NCI-H1048 (cell line): ENCODE results near the gene DUSP9.
"Not testable (repeated sequence)": the region's sequence is repeated elsewhere in the genome, so short reads cannot be mapped to it uniquely, and the experiment has no call there.

ENCODE experiments used
- DNase-seq: peaks from one replicate; lab custom pipeline; 2025; lab: John Stamatoyannopoulos, UW

Gene DUSP9

GRCh38 chrX:153692611-153693156 lies 45.7 kb downstream of the DUSP9 start:
- DNase-seq, result no peak

- DNase-seq, result no peak
Observed at GRCh38 chrX:153693216-153694086, 46.4 kb downstream of the DUSP9 start.

GRCh38 chrX:153694256-153694655 lies 47.3 kb downstream of the DUSP9 start:
- DNase-seq, result not testable (repeated sequence)

GRCh38 chrX:153694687-153695270 lies 47.8 kb downstream of the DUSP9 start:
- DNase-seq, result no peak

- DNase-seq, result no peak
Observed at GRCh38 chrX:153696100-153696499, 49.1 kb downstream of the DUSP9 start.

DNA sequence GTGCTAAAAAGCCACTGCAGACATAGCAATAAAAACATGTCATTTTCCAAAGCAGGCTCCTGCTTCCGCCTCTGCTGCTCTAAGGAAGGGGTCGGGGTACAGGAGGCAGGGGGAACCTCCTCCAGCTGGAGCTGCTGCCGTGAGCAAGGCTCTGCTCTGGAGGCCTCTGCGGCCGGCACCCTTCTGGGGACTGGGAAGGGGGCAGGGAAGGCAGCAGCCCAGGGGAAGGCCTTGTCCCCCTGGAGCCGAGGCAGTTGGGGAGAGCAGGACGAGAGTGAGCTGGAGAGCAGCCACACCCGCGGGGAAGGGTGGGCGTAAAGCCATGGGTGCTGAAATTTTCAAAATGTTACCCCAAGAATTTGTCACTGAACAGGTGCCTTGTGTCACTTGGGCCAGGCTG lies 49.5 kb downstream of the DUSP9 start:
- not testable (repeated sequence) for DNase-seq

DNA sequence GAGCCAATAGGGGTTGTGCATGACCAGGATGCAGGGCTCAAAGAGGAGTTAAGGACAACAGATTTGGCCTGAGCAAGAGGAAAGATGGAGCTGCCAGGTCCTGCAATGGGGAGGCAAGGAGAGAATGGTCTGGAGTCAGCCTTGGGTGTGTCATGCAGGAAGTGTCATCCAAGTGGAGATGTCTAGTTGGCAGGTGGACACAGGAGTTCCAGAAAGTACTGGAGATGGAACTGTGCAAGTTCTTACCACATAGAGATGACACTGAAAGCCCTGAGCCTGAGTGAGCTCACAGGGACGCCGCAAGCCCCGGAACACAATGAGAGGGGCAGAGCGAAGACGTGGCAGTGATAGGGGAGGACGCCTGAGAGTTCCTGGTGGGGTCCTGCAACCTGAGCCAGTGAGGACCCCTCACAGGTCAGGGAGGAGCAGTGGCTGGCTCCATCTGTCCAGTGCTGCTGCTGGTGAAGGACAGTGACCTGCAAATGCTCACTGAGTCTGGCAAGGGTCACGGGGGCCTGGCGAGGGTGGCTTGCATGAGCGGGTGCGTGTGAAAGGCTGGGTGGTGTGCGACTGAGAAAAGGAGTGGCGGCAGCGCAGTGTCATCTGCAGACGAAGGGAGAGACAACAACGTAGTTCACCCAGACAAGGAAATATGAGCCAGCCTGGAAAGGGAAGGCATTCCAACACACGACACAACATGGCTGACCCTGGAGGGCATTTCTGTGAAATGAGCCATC lies 50.2 kb downstream of the DUSP9 start:
- DNase-seq, result not testable (repeated sequence)

DNA sequence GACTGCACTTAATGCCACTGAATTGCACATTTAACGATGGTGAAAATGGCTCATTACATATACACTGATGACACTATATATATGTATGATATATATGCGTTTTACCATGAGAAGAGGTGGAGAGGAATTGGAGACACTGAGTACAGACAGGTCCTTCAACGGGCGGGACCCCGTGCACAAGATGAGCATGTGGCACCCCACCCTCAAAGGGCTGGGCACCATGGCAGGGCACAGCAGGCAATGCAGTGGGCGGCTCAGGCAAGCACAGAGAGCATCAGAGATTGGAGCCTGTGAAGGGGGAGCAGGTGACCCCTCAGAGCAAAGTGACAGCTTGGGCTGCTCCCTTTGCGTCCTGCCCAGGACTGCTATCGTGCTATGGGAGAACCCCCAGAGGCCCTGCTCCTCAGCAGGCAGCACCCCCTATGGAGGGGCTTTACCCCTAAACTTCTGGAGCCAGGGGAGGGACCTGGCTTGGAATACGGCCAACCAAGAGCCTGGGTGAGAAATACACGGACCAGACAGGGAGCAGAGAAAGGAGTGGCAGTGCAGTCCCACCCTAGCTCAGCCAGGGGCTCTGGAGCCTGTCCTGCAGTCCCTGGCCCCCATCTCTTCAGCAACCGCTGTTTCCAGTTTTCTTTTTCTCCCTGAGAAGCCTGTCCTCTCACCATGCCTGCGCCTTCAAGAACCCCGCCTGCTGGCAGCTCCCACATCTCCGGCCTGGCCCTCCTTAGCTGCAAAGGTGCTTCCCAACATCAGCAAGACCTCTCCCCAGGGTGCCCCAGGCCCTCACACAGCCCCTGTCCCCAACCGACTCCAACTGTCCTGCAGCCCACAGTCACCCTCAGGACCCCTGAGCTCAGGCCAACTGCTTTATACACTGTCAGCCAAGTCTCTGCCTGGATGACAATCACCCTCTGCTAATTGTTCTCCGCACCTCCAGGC lies 51.2 kb downstream of the DUSP9 start:
- DNase-seq, result no peak

DNA sequence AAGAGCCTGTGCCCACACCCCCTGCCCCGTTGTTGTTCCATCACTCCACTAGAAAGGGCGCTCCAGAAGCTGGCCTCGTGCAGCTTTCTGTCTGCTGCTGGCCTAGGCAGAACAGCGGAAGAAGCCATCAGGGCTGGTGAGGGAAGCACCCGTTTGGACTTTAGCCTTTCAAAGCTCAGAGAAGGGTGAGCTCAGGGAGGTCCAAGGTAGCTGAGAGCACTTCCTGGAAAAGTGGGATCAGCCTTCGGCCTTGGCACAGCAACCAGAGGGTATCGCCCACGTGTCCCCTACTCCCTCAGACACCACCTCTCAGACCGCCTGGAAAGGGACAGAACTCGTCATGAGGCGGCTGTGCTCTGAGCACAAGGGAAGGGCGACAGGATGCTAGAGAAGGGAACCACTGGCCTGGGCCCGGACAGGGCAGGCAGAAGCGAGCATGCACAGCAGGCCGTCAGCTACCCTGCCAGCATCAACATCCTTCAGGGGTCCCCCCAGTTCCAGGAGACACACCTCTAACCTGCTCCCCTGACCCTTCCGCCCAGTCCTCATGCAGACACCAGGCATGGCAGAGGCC lies 52.3 kb downstream of the DUSP9 start:
- DNase-seq, result not testable (repeated sequence)

DNA sequence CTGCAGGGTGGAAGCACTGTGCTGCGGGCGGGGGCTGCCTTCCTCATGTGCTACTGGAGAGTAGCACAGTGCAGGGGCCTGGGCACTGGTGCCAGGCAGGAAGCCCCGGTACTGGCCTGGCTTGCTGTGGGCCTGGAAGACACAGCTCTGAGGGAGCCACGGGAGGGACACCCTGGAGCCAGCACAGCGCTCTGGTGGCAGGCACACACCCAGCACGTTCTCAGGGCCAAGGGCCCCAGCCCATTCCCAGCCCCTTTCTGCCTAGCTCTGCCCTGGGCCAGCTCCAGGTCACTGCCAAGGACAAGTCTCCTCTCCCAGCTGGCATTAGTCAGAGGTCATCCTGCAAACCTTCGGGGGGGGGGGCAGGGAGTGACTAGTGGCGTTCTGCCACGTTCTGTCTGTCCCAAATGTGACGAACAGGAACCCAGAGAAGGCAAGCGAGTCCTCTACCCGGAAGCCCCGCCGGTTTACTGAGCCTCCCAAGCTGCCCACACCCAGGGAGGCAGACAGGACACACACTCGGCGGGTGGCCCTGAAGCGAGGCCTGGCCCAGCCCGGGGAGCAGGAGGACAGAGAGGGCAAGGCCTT lies 52.9 kb downstream of the DUSP9 start:
- not testable (repeated sequence) for DNase-seq

- no peak for DNase-seq
Observed at GRCh38 chrX:153700376-153700945, 53.5 kb downstream of the DUSP9 start.
